Epithelial cell of proximal tubule (primary cell): ENCODE data around the gene FSIP1. TPM values are rescaled to one million over a fixed set of nuclear protein-coding genes. Genes with fewer than 3 reads are reported as not detected.

Source experiments
- DNase-seq: peaks from one replicate; pipeline ENCODE4 v3.0.0-alpha.2; 2011; ENCODE audit warnings: low read depth
- H3K4me3 ChIP-seq: 2 replicates; pipeline ENCODE4 v1.5.1; 2011; ENCODE audit warnings: low read depth, mild to moderate bottlenecking, low read length
- CTCF ChIP-seq: conservative IDR thresholded peaks from 2 replicates; pipeline ENCODE4 v1.5.1; 2012; ENCODE audit warnings: low read depth, mild to moderate bottlenecking, low read length
- total RNA-seq: library from RNA; depleted of rRNA; stranded (reverse); fragments of >200 nt; gene quantifications from 2 replicates; pipeline ENCODE4 v1.2.3, GENCODE V29; 2015

FSIP1 gene
- total RNA-seq, 1 donor from 2014 or later, result 1.3 TPM

GRCh38 chr15:39663704-39664250 is 118.9 kb downstream of the FSIP1 start:
- DNase-seq, result no peak

DNA sequence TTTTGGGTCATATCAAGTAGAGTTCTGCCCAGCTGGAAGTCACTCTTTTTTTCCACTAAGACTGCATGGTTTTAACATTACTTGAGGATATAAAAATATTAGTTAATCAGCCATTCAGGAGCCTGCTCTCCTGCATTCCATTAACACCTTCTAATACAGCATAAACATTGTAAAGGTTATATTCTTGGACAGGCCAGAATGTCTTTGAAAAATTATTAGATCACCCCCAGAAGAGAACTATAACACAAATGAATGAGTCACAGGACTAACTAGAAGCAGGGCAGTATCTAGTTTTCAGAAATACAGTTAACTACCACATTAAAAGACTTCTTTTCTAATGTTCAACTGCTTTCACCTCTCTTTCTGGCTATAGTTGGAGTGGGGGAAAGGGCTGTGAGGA is 120.9 kb downstream of the FSIP1 start:
- H3K4me3 ChIP-seq, result no peak overlapping the region
- no peak for DNase-seq
- no peak for TF ChIP-seq CTCF

More at GRCh38 chr15:39663704-39664250, 118.9 kb downstream of the FSIP1 start:
- no peak for TF ChIP-seq CTCF
- no peak overlapping the region for H3K4me3 ChIP-seq

- no peak for TF ChIP-seq CTCF
- no peak for DNase-seq
- H3K4me3 ChIP-seq, result no peak overlapping the region
Measured at GRCh38 chr15:39658740-39659139, 123.9 kb downstream of the FSIP1 start.

DNA sequence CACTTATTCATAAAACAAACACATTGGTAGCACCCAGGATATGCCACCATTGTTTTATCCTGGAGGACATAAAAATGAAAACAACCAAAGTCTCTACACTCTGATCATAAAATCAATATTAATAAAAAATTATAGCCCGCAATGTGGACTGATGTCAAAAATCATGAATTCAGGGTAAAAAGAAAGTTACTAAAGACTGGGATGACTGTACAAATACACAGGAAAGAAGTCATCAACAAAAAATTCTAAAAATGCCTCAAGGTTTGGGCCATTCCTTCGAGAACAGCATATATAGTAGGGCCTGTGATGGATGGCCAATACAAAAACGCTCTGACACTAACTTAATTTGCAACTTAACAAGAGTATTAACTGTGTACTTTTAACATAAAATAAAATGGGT is 125.0 kb downstream of the FSIP1 start:
- no peak for TF ChIP-seq CTCF
- no peak overlapping the region for H3K4me3 ChIP-seq
- DNase-seq, result no peak

DNA sequence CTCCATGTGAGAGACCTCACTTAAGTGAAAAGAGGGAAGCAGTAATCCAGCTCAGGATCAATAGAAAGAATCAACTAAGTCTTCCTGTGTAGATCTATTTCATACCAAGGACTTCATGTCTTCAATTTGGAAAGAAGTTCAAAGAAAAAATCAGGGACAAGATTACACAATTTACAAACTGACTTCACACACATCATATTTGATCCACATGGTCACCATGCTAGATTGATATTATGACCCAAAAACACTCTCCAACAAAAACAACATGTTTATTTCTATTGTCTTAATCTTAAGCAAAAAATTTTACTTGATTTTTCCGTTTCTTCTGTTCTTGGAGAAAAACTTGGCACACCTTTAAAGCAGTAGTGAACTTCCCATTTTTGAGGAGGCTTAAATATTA is 125.5 kb downstream of the FSIP1 start:
- TF ChIP-seq CTCF, result no peak
- no peak overlapping the region for H3K4me3 ChIP-seq
- DNase-seq, result no peak

DNA sequence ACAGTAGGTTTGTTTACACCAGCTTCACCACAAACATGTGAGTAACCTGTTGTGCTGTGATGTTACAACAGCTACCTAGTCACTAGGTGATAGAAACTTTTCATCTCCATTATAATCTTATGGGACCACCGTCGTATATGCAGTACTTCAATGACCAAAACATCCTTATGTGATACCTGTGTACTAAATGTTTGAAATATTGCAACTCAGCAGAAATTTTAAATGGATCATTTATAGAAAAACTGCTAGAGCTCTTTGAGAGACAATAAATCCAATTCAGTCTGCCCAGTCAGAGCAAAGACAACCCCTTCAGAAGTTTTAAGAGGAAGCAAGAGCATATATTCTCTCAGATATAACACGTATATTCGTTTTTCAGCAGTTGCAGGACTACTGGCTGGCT is 128.3 kb downstream of the FSIP1 start:
- H3K4me3 ChIP-seq, result no peak overlapping the region
- DNase-seq, result no peak
- no peak for TF ChIP-seq CTCF

DNA sequence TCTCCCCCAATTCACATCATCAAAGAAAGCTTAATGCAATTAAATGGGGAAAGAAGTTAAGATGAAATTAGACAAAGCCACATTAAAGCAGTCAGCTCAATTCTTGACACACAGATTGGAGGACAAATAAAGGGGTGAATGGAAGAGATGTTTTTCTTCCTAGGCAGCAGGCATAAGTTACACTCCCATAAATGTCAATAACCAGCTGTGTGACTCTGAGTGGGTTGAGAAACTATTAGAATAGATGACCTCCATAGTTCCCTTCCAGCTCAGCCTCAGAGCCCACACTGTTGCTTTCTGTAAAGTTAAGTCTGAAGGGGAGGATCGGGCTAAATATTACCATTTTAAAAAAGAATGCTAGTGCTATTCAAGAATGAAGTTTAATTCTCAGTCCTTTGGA is 130.8 kb downstream of the FSIP1 start:
- no peak overlapping the region for H3K4me3 ChIP-seq
- no peak for TF ChIP-seq CTCF
- DNase-seq, result no peak
